ENCODE measurements around the gene C3orf22.

The C3orf22 gene

DNA sequence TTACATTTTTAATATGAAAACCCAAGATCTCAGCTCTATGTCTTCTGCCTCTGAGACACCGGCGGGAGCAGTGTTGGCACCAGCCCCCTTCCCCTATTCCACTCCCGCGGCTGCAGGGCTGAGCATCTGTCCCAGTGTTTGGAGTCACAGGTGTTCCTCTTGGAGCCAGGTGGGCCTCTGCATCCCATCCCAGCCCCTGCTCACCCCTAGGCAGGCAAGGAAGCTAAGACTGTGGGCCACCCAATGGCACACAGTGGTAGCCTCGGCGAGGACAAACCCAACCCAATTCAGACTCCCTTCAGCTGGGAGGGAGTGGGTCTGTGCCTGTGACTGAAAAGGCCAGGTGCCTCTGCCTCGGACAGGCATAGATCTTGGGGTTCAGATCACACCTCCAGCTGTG, 31.7 kb downstream of the C3orf22 start:
- no peak for DNase-seq

DNA sequence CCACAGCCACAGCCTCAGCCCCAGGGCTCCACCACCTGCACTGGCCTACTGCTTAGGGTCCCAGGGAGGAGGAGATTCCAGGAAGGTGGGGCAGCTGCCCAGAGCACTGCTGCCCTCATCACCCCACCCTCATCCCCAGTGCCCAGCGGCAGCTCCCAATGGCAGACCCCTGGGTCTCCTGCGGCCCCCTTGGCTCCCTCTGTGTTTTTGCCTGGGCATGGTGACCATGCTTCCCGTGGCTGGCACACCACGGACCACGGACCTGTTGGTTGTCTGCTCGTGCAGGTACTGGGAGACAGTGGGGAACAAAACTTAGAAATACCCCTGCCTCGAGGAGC, 32.1 kb downstream of the C3orf22 start:
- no peak for DNase-seq

DNA sequence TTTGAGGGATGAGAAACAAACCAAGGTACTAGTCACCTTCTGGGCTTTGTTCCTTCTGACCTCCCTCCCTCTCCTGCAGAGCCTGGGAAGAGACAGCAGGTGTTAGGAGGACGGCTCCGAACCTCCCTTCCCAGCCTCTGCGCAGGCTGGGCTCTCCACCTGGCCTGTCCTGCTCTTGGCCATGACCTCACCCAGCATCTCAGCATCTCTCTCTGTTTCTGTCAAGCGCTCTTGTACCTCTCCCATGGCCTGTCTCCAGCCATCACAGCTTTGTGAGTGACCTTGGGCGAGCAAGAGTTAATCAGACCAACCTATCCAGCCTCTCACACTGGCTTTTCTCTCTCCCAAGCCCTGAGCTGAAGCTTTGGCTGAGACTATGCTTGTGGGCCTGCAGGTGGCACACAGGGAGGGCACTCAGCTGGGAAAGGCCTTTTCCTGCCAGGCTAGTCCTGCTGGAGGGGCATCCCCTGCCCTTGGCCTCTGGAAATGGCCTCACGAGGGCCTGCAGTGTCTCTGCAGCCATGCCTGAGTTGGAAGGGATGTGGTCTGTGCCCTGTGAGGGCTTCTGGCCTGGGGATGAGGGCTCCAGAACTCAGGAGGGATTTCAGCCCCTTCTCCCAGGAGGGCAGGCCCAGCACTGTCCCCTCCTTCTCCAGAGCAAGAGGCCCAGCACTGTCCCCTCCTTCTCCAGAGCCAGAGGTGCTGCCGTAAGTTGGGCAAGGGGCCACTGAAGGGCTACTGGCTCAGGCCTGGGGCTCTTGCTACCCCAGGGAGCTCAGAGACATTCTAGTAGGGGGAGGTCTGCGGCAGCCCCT, 32.7 kb downstream of the C3orf22 start:
- DNase-seq: no peak

DNA sequence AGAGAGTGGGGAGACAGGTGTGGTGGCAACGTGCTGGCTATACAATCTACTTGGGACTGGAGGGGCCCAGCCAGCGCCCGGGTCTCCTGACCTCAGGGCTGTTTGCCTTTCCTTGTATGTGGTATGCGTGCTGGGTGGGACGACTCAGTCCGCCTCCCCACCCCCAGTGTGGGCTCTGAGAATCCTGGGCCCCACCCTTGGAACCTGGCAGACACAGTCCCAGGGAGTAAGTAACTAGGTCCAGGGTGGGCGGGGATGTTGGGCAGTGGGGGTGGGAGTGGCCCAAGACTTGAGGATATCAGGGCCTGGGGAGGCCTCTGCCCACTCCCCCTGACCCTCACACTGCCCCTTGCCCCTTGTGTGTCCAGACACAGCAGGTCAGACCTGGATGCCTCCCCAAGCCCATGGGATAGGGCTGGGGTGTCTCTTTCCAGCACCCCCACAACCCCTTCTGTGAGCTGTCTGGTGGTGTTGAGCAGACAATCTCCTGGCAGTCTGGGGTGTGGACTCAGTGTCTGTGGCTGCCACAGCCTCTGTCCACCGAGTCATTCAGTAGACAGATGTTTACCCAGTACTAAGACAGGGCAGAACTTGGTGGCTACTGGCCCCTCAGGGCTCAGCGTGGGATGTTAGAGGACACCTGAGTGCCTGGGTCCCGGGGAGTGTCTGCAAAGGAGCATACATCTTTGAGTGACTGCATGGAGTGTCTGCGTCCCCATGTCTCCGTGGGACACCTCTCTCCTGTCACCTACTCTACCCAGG, 33.5 kb downstream of the C3orf22 start:
- DNase-seq: no peak

DNA sequence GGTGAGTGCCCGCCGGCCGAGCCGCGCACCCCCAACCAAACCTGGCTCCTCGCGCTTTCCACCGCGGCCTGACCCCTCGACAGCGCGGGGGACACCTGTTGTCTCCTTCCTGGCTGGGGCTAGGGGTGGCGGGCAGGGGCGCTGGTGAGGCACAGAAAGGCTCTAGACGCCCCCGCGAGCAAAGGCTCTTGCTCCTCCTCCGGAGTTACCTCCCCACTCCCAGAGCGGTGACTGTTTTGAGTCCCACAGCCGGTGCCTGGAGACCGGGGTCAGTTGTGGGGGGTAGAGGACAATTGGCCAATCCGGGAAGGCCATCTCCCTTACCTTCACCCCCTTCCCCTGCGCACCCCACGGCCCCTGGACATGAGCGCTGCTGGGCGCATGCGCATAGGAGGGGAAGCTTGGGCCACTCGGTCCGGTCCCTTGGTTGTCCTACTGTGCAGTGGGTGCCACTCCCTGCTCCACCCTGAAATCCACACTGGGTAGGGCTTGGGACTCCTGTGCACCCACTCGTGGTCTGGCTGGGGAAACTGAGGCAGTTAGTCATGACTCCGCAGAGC, 34.2 kb downstream of the C3orf22 start:
- no peak for DNase-seq

DNA sequence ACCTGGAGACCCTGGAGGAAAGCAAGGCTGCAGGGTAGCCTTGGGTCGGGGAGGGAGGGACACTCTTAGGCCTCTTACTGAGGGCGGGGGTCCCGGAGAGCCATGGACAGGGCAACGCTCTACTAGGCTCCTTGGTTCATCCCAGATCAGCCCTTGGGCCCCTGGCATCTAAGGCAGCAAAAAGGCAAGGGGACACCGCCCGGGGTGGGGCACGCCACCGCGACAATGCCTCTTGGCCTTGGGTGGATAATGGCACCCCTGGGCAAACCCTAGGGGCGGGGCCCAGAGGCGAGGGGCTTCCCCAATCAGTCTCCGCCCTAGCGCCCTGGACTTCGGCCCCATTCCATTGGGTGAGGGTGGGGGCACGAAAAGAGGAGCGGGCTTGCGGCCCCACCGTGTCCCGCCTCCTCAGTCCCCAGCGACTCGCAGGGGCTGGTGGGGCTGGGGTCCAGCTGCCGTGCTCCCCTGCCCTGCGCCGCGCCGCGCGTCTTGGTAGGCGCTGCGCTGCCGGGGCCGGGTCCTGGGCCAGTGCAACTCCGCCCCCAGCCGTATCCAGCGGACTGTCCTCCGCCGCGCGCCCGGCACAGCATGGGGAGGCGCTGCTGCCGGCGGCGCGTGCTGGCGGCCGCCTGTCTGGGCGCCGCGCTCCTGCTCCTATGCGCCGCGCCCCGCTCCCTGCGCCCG, 34.8 kb downstream of the C3orf22 start, which contains the start of gene CHST13:
Gene CHST13, plus strand, starts transcription at position 411 of the 684 bp plus-strand sequence. Its CDS starts 178 bp downstream, at position 589.
- peak; percentile 33 for DNase-seq

DNA sequence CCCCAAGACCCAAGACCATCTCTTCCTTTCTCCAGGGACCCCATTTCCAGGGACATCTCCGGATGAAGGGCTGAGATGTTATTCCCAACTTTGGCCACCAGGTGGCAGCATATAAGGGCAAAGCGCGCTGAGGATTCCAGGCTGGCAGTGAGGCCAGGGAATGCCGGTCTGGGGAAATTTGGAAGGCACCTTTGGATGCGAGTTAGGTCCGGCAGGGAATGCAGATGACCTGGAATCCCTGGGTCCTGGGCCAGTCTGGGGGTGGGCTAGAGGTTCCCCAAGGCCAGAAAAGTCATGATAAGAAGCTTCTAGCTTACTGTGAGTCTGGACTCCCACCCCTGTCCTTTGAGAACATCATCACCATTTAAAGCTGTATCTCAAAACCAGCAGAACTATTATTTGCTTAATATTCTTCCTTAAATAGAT, 36.4 kb downstream of the C3orf22 start:
- DNase-seq: peak; percentile 61

DNA sequence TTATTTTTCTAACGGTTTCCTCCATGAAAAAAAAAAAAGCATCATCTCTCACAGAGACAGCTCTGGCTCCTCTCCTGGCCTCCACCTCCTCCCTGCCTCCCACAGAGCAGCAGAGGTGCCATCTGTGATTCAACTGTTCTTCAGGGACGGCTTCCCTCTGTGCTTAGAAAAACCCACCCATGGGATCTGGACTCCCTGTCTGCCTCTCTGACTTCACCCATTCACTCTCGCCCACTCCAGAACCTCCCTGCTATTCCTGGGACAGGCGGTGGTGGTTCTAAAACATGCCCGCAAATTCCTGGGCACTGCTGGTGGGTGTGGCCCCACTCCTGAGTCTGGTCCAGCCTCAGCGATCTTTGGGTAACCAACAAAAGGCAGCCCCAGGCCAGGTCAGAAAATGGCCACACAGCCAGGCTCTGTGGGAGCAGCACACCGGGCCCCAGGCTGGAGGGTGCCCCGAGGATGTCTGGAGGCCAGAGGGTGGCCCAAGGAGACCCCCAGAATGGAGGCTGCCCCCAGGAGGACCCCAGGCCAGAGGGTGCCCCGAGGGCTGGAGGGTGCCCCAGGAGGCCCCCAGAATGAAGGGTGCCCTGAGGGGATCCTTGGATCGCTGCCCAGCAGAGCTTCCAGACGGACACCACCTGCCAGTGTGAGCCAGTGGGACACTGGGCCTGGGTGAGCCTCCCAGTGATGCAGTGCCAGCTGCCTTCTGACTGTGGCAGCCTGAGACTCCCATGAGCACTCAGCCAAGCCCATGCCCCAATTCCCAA, 37.4 kb downstream of the C3orf22 start:
- DNase-seq: no peak

DNA sequence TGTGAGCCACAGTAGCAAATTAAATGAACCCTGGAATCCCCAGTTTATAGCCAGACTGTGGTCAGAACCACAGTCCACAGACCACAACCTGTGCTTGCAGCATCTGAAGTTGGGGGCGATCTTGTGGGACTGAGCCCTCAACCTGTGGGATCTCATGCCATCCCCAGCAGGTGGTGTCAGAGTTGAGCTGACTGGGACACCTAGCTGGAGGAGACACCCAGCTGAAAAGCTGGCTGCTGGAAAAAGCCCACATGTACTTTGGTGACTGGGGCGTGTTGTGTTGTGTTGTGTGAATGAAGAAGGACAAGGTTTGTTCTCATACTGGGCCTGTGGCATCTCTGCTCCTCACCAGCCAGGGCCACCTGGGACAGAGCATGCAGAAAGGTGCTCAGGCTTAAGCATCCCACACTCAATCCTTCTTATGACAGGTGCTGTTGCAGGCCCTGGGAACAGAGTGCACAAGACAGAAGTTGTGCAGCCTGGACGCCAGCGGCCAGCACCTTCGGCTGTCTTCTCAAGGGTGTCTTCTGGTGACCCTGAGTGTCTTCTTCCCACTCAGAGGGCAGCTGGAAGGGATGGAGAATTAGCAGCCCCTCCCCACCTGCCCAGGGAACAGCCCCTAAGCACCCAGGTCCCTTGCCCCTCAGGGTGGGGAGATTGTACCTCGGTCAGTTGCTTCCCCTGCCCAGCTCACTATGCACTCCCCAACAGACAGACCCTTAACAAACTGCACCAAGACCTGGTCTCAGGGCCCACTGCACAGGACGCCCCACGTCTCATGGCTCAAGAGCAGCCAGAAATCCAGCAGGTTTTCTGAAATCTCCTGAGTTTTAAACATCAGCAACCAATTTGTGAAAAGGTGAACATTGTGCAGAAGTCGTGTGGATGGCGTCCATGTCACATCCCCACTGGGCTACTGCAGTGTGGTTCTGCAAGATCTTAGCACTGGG, 39.0 kb downstream of the C3orf22 start:
- no peak for DNase-seq

DNA sequence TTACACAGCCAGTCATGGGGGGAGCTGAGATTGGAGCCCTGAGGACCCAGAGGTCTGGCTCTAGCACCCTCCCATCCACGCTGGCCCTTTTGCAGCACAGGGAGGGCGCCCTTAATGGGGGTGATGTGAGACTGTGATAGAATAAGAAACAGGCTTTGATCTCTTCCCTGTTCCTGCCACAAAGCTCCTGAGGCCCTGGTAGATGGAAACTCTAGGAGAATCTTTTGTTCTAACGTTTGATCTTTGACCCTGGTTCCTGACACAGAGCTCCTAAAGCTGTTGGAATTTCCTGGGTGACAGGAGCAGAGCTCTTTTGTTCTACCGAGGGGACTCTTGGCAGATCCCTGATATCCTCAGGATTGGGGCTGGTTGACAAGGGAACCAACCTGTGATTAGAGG, 40.0 kb downstream of the C3orf22 start:
- no peak for DNase-seq

DNA sequence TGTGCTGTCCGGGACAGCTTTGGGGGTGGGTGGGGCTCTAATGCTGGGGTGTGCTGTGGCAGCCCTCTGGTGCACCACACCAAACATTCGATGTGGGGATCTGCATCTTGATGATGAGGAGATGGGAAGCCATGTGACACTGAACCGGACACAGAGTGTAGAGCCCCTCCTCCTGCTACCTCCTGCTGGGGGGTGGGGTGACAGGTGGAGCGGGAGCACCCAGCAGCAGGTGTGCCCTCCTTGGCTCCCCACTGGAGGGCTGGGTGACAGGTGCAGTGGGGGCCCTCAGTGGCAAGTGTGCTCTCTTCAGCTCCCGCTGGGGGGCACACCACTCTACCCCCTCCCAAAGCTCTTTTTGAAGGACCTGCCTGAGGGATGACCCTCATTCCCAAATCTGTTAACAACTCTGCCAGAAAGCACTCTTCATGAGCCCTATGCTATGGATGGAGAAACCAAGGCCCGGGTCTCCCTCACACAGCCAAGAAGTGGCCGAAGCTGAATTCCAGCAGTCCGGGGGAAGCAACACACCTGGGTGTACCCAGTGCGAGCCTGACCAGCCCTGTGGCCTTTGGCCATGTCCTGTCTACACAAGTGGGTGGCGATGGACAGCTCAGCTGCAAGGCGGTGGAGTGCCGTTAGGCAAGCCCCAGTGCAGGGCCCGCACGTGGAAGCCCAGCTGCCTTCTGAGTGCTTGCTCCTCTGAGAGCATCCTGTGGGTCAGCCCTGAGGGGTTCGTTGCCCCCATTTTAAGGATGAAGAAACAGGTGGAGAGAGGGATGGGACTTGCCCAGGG, 40.5 kb downstream of the C3orf22 start:
- DNase-seq: no peak

DNA sequence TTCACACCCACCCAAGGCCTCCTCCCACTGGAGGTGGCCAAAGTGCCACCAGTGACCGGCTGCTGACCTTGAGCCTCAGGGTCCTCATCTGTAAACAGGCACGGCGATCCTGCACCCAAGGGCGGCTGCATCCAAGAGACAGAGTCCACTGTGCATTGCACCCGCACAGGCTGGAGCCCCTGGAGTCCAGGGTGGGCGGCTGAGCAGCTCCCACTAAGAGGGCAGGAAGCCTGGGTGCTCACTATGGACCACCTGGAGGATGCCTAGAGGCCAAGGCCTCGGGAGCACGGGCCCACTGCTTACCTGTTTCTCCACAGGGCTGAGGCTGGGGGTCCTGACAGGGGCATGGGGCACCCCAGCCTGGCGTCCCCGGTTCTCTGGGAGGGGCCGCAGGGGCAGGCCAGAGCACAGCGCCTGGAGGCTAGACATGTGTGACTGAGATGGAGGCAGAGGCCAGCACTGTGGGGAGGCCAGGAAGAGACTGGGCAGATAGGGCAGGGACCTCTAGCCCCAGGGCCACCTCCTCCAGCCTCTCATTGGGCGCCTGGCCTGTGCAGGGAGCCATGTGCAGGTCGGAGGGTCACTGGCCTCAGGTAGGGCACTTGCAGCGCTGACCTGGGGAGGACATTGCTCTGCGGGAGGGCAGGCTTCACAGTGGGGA, 41.3 kb downstream of the C3orf22 start, which contains the start of gene UROC1:
Gene UROC1, minus strand, starts transcription at position 483 of the 661 bp plus-strand sequence. Its CDS starts 54 bp downstream, at position 429.
- no peak for DNase-seq

DNA sequence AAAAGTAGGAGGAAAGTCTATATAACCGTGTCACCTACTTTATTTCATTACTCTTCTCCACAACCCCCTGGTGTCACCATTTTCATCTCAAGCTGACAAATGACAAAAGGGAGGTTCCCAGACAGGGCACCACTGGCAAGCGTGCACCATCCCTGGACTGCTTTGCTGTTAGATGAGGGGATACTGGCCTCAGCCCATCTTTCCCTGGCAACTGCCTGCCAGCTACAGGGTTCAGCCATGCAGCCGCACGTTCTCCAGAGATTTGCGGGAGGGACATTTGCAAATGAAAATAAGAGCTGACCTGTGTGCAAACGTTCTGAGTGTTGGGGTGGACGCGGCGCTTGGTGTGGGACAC, 41.8 kb downstream of the C3orf22 start:
- DNase-seq: no peak

DNA sequence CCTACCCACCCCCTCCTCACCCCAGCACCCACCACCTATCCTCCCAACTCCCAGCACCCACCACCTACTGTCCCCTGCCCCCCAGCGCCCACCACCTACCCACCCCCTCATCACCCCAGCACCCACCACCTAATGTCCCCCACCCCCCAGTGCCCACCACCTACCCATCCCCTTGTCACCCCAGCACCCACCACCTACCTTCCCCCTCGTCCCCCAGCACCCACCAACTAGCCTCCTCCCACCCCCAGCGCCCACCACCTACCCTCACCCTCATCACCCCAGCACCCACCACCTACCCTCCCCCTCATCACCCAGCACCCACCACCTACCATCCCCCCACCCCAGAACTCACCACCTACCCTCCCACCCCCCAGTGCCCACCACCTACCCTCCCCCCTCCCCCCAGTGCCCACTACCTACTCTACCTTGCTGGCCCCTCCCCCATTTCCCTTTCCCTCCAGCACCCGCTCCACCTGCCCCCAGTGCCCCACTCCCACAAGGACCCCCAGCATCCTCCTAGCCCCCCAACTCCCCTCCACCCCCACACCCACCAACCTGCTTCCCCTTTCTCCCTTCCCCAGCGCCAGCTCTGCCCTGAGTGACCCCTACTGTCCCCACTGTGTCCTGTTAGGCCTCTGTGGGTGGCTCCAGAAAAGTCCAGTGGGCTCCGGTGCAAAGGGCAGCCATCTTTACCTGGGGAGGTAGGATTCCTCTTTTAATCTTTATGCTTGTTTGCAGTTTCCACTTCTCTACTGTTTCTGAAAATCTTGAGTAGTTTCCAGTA, 42.4 kb downstream of the C3orf22 start:
- no peak for DNase-seq

DNA sequence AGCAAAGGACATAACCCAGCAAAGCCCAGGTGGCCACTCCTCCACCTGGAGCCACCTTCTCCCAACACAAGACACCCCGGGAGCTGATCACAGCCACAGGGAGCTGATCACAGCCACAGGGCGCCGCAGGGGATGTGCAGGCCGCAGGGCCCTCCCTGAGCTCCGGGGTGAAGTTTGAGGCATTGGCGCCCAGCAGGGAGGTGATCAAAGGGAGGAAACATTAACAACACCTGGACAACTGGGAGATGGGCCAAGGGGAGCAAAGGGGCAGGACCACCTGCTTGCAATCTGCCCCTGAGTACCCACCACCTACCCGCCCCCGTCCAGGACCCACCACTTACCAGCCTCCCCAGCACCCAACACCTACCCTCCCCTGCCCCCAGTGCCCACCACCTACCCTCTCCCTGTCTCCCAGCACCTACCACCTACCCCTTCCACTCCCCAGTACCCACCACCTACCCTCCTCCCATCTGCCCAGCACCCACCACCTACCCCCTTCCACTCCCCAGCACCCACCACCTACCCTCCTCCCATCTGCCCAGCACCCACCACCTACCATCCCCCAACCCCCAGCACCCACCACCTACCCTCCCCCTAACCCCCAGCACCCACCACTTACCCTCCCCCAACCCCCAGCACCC, 43.5 kb downstream of the C3orf22 start:
- peak; percentile 49 for DNase-seq

DNA sequence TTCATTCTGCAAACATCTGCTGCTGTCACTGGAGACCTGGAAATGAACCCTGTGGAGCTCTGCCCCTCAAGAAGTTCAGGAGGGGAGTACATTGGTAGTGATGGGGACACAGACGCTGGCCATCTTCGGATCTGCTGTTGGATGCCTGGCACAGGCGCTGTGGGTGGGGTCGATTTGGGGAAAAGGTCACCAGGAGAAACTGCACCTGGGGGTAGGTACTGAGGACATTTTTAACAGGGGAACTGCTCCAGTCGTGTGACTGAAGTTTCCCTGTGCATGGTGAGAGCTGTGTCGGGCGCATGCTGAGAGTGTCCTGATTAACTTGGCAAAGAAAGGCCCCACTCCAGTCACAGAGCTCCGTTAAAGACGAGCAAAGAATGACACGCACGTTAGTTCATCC, 44.6 kb downstream of the C3orf22 start:
- no peak for DNase-seq

DNA sequence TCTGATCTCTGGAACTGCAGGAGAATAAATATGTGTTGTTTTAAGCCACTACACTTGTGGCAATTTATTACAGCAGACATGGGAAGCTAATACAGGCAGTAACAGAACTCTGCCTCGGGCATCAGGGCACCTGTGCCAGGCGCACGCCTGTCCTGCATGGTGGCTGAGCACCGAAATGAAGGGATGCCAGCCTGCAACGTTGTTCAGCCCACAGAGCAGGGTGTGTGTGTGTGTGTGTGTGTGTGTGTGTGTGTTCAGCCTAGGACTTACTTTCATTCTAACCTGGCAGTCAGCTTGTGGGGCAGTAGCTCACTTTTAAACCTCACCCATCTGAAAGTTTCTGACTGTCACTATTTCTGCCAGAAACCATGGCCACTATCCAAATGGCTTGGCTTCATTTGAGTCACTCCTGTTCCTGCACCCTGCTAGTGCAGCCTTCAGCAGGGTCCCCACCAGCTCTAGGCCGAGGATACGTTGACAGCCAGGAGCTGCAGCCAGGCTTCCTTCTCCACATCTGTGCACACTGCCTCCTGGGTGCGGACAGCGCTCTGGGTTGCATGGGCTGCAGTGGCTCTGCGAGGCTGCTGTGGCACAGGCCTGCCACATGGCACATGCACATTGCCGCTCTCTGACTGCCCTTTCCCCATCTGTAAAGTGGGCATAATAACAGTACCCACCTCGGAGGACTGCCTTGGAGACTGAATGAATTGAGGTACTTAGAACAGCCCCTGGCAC, 45.6 kb downstream of the C3orf22 start:
- DNase-seq: no peak

DNA sequence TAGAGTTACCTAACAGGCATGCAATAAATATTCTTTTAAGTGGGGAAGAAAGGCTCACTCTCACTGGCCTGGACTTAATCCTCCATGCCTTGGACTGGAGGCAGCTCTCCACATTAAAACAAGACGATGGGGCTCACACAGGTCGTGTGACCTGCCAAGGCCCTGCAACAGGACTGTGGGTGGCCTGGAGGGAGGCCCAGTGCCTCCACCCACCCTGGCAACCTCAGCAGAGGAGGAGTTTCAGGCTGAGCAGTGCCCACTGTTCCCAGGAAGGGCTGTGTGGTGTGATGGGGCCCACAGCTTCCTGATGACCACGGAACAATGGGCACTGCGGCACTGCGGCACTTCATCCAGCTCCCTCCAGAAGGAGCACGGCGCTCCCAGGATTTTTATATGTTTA, 46.7 kb downstream of the C3orf22 start:
- no peak for DNase-seq
